Trophoblast cell (in vitro differentiated cells and primary cell): ENCODE data around the gene POU4F3. TPM values are rescaled to one million over a fixed set of nuclear protein-coding genes. Genes with fewer than 3 reads are reported as not detected.

ENCODE experiments used
- DNase-seq, 2 donors: peaks; one replicate each; pipeline ENCODE4 v3.0.0-alpha.2; 2016
- H2AFZ ChIP-seq: 2 replicates; pipeline ENCODE4 v1.6.1; 2013; ENCODE audit warnings: low read length, moderate library complexity, mild to moderate bottlenecking; ENCODE audit not compliant: insufficient read depth, poor library complexity
- H2AK5ac ChIP-seq: 2 replicates; pipeline ENCODE4 v1.6.1; 2013; ENCODE audit warnings: mild to moderate bottlenecking, low read length
- H2BK120ac ChIP-seq: 2 replicates; pipeline ENCODE4 v1.6.1; 2013; ENCODE audit warnings: low read length, mild to moderate bottlenecking, moderate library complexity; ENCODE audit not compliant: insufficient read depth, poor library complexity
- H2BK12ac ChIP-seq: 2 replicates; pipeline ENCODE4 v1.6.1; 2013; ENCODE audit warnings: mild to moderate bottlenecking, low read length, moderate library complexity
- H2BK5ac ChIP-seq: 2 replicates; pipeline ENCODE4 v1.6.1; 2013; ENCODE audit warnings: low read length, low read depth, moderate library complexity, mild to moderate bottlenecking; ENCODE audit not compliant: poor library complexity
- H3K14ac ChIP-seq: 2 replicates; pipeline ENCODE4 v1.6.1; 2013; ENCODE audit warnings: mild to moderate bottlenecking, low read length
- H3K18ac ChIP-seq: 2 replicates; pipeline ENCODE4 v1.6.1; 2013; ENCODE audit warnings: mild to moderate bottlenecking, low read length
- H3K23ac ChIP-seq: 2 replicates; pipeline ENCODE4 v1.6.1; 2013; ENCODE audit warnings: low read length
- H3K27ac ChIP-seq: 2 replicates; pipeline ENCODE4 v1.5.1; 2013; ENCODE audit warnings: low read depth, mild to moderate bottlenecking, inconsistent platforms, low read length, moderate library complexity
- H3K27me3 ChIP-seq: 2 replicates; pipeline ENCODE4 v1.6.1; 2013; ENCODE audit warnings: inconsistent platforms, mild to moderate bottlenecking, low read length, moderate library complexity; ENCODE audit not compliant: insufficient read depth
- H3K36me3 ChIP-seq, 2 experiments: 1 replicate in 1 of 2; 2 replicates in 1 of 2; pipeline ENCODE4 v1.6.1; 2013; ENCODE audit warnings: low read length in 2 of 2, mild to moderate bottlenecking in 2 of 2, moderate library complexity in 1 of 2; ENCODE audit not compliant: insufficient read depth in 2 of 2, control insufficient read depth in 1 of 2
- H3K4ac ChIP-seq: 2 replicates; pipeline ENCODE4 v1.6.1; 2013; ENCODE audit warnings: low read depth, mild to moderate bottlenecking, low read length, moderate library complexity
- H3K4me1 ChIP-seq, 2 experiments: 1 replicate in 1 of 2; 2 replicates in 1 of 2; pipeline ENCODE4 v1.6.1; 2013; ENCODE audit warnings: low read length in 2 of 2, mild to moderate bottlenecking in 2 of 2, moderate library complexity in 1 of 2; ENCODE audit not compliant: insufficient read depth in 2 of 2, control insufficient read depth in 1 of 2
- H3K4me2 ChIP-seq: 2 replicates; pipeline ENCODE4 v1.6.1; 2013; ENCODE audit warnings: inconsistent platforms, mild to moderate bottlenecking, low read length, moderate library complexity
- H3K4me3 ChIP-seq: 2 replicates; pipeline ENCODE4 v1.5.1; 2013; ENCODE audit warnings: mild to moderate bottlenecking, low read depth, low read length, inconsistent platforms
- H3K79me1 ChIP-seq: one replicate; pipeline ENCODE4 v1.6.1; 2013; ENCODE audit warnings: low read length
- H3K79me2 ChIP-seq: 2 replicates; pipeline ENCODE4 v1.6.1; 2013; ENCODE audit warnings: low read length, mild to moderate bottlenecking; ENCODE audit not compliant: control insufficient read depth, insufficient read depth, poor library complexity
- H3K9ac ChIP-seq: 2 replicates; pipeline ENCODE4 v1.6.1; 2013; ENCODE audit warnings: mild to moderate bottlenecking, low read length
- H3K9me3 ChIP-seq: 2 replicates; pipeline ENCODE4 v1.6.1; 2013; ENCODE audit warnings: low read depth, mild to moderate bottlenecking, control low read depth, inconsistent platforms, low read length; ENCODE audit not compliant: insufficient read depth
- H4K12ac ChIP-seq: 2 replicates; pipeline ENCODE4 v1.6.1; 2013; ENCODE audit warnings: low read depth, mild to moderate bottlenecking, low read length, moderate library complexity
- H4K8ac ChIP-seq: 2 replicates; pipeline ENCODE4 v1.6.1; 2013; ENCODE audit warnings: low read depth, mild to moderate bottlenecking, low read length, moderate library complexity
- H4K91ac ChIP-seq: one replicate; pipeline ENCODE4 v1.6.1; 2013; ENCODE audit warnings: low read depth, mild to moderate bottlenecking, low read length, moderate library complexity
- WGBS: extraction: QIAGEN DNeasy Blood & Tissue Kit; methylation state at CpG from one replicate; pipeline ENCODE4 v1.1.7; 2013; ENCODE audit warnings: missing lambda C conversion rate; ENCODE audit not compliant: insufficient read length, insufficient coverage; ENCODE audit errors: extremely low coverage; 5-methylcytosine and 5-hydroxymethylcytosine counted together
- polyA plus RNA-seq: library from polyadenylated mRNA; stranded (reverse); fragments of 200-250 nt; gene quantifications from 2 replicates; pipeline ENCODE4 v1.2.3, GENCODE V29; 2013

POU4F3 gene
- 0.15 and 0.22 TPM in 2 replicates for polyA plus RNA-seq

- H2BK120ac ChIP-seq, result no peak within 1 kb of the TSS
- peak within 1 kb of the TSS; percentile 55 for H3K4me2 ChIP-seq
- no peak within 1 kb of the TSS for H2BK12ac ChIP-seq
- no peak for DNase-seq
- H3K23ac ChIP-seq, result peak within 1 kb of the TSS; percentile 34
- H3K9ac ChIP-seq, result no peak within 1 kb of the TSS
- H2BK5ac ChIP-seq, result no peak within 1 kb of the TSS
- H3K27ac ChIP-seq, result no peak within 1 kb of the TSS
- H3K14ac ChIP-seq, result no peak within 1 kb of the TSS
- H3K4ac ChIP-seq, result no peak within 1 kb of the TSS
- H3K9me3 ChIP-seq, result peaks cover 12% of the 10 kb centered on the region
- H3K4me1 ChIP-seq, result peaks cover 0 to 2% of the 10 kb centered on the region in 2 experiments
- no peaks in the 10 kb centered on the region for H3K79me1 ChIP-seq
- H3K79me2 ChIP-seq, result no peaks in the 10 kb centered on the region
- no peak within 1 kb of the TSS for H4K91ac ChIP-seq
- no peak within 1 kb of the TSS for H4K12ac ChIP-seq
- H3K36me3 ChIP-seq, result no peaks in the 10 kb centered on the region
- no peak within 1 kb of the TSS for H2AFZ ChIP-seq
- peak within 1 kb of the TSS; percentile 42 for H3K4me3 ChIP-seq
- no peak within 1 kb of the TSS for H2AK5ac ChIP-seq
- no peak within 1 kb of the TSS for H4K8ac ChIP-seq
- WGBS, result no CpG with 5 or more reads among the region's 70 CpGs
- peaks cover 97% of the 10 kb centered on the region for H3K27me3 ChIP-seq
- H3K18ac ChIP-seq, result no peak within 1 kb of the TSS
These were observed at the start of gene POU4F3 for GRCh38 chr5:146338774-146339714. TSS of gene POU4F3 (plus strand) at chr5:146338839. CDS start at chr5:146339113, 274 bp downstream.

GRCh38 chr5:146290318-146290717, 48.3 kb upstream of the POU4F3 start:
- no peak overlapping the region for H3K27ac ChIP-seq
- H4K91ac ChIP-seq, result no peak overlapping the region
- no peak overlapping the region for H2AK5ac ChIP-seq
- no peak overlapping the region for H3K4me3 ChIP-seq
- H3K79me1 ChIP-seq, result no peaks in the 10 kb centered on the region
- H3K9ac ChIP-seq, result no peak overlapping the region
- no peak overlapping the region for H4K12ac ChIP-seq
- H3K18ac ChIP-seq, result no peak overlapping the region
- no peak overlapping the region for H2BK12ac ChIP-seq
- no peak overlapping the region for H3K23ac ChIP-seq
- no peaks in the 10 kb centered on the region for H3K79me2 ChIP-seq
- no CpG with 5 or more reads among the region's 2 CpGs for WGBS
- H3K36me3 ChIP-seq, result no peaks in the 10 kb centered on the region
- no peak overlapping the region for H3K4me2 ChIP-seq
- H2AFZ ChIP-seq, result no peak overlapping the region
- H4K8ac ChIP-seq, result no peak overlapping the region
- no peaks in the 10 kb centered on the region for H3K27me3 ChIP-seq
- no peak overlapping the region for H2BK120ac ChIP-seq
- no peak overlapping the region for H2BK5ac ChIP-seq
- no peak overlapping the region for H3K4ac ChIP-seq
- H3K4me1 ChIP-seq, result no peaks in the 10 kb centered on the region
- no peak for DNase-seq
- H3K14ac ChIP-seq, result no peak overlapping the region
- no peaks in the 10 kb centered on the region for H3K9me3 ChIP-seq

GRCh38 chr5:146291421-146292074, 47.1 kb upstream of the POU4F3 start:
- H3K9me3 ChIP-seq, result no peaks in the 10 kb centered on the region
- no peak overlapping the region for H3K14ac ChIP-seq
- no peak overlapping the region for H2AK5ac ChIP-seq
- H3K18ac ChIP-seq, result no peak overlapping the region
- no peak overlapping the region for H2BK12ac ChIP-seq
- H2BK5ac ChIP-seq, result no peak overlapping the region
- no peak overlapping the region for H3K27ac ChIP-seq
- peak; percentile 7 to 75 for DNase-seq
- H2AFZ ChIP-seq, result no peak overlapping the region
- H3K36me3 ChIP-seq, result no peaks in the 10 kb centered on the region
- no peak overlapping the region for H2BK120ac ChIP-seq
- H3K9ac ChIP-seq, result no peak overlapping the region
- no peaks in the 10 kb centered on the region for H3K27me3 ChIP-seq
- no peak overlapping the region for H4K91ac ChIP-seq
- H3K4me2 ChIP-seq, result no peak overlapping the region
- H4K12ac ChIP-seq, result no peak overlapping the region
- no peaks in the 10 kb centered on the region for H3K79me2 ChIP-seq
- H3K4ac ChIP-seq, result no peak overlapping the region
- no peaks in the 10 kb centered on the region for H3K79me1 ChIP-seq
- H4K8ac ChIP-seq, result no peak overlapping the region
- no peak overlapping the region for H3K23ac ChIP-seq
- no peaks in the 10 kb centered on the region for H3K4me1 ChIP-seq
- WGBS, result no CpG with 5 or more reads among the region's 5 CpGs
- H3K4me3 ChIP-seq, result no peak overlapping the region

- Histone ChIP-seq H4K91ac (no peak overlapping the region), H3K9ac (no peak overlapping the region), H2BK5ac (no peak overlapping the region), H3K27me3 (no peaks in the 10 kb centered on the region), H3K4me3 (no peak overlapping the region), H4K12ac (no peak overlapping the region), H2BK12ac (no peak overlapping the region), H3K4me1 (no peaks in the 10 kb centered on the region), H3K18ac (no peak overlapping the region), H3K4ac (no peak overlapping the region), H3K36me3 (no peaks in the 10 kb centered on the region), H3K4me2 (no peak overlapping the region), H3K23ac (no peak overlapping the region), H2BK120ac (no peak overlapping the region), H3K79me2 (no peaks in the 10 kb centered on the region), H2AK5ac (no peak overlapping the region), H3K79me1 (no peaks in the 10 kb centered on the region), H3K27ac (no peak overlapping the region), H4K8ac (no peak overlapping the region), H3K14ac (no peak overlapping the region), H3K9me3 (no peaks in the 10 kb centered on the region), H2AFZ (no peak overlapping the region)
- DNase-seq, result no peak
- no CpG with 5 or more reads among the region's 7 CpGs for WGBS
These were observed 42.4 kb upstream of the POU4F3 start for GRCh38 chr5:146296245-146296644.
